ENCODE data around the gene RNF151. TPM values are rescaled to one million over a fixed set of nuclear protein-coding genes. Genes with fewer than 3 reads are reported as not detected.
A peak's percentile ranks its signal among the peaks of the same experiment; 100 is the strongest.
"Not testable (repeated sequence)": the region's sequence is repeated elsewhere in the genome, so short reads cannot be mapped to it uniquely, and the experiment has no call there.

Gene RNF151
- total RNA-seq, 1 experiment from 2014 or later: not detected

DNA sequence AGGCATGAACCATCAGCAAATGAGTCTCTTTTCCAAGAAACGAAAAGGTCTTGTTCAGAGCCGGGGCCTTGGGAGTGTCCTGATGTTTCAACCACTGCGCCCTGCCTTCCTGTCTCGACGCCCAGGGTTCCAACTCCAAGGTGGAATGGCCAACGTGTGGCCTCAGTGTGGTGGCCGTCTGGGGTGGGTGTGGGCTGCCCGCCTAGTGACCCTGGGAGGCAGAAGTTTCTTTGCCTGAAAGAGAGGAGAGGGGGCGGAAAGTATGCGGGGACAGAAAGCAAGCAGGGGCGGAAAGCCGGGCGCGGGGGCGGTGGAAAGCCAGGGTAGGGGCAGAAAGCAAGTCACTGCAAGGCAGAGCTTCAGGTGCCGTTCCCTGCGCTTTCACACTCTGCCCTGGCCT is 27.7 kb upstream of the RNF151 start:
- no peak for DNase-seq (ENCODE audit: low spot score)

DNA sequence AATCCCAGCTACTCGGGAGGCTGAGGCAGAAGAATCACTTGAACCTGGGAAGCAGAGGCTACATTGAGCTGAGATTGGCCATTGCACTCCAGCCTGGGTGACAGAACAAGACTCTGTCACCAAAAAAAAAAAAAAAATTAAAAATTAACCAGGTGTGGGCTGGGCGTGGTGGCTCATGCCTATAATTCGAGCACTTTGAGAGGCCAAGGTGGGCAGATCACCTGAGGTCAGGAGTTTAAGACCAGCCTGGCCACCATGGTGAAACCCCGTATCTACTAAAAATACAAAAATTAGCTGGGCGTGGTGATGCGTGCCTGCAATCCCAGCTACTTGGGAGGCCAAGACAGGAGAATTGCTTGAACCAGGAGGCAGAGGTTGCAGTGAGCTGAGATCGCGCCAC is 26.8 kb upstream of the RNF151 start:
- not testable (repeated sequence) for DNase-seq (ENCODE audit: low spot score)

DNA sequence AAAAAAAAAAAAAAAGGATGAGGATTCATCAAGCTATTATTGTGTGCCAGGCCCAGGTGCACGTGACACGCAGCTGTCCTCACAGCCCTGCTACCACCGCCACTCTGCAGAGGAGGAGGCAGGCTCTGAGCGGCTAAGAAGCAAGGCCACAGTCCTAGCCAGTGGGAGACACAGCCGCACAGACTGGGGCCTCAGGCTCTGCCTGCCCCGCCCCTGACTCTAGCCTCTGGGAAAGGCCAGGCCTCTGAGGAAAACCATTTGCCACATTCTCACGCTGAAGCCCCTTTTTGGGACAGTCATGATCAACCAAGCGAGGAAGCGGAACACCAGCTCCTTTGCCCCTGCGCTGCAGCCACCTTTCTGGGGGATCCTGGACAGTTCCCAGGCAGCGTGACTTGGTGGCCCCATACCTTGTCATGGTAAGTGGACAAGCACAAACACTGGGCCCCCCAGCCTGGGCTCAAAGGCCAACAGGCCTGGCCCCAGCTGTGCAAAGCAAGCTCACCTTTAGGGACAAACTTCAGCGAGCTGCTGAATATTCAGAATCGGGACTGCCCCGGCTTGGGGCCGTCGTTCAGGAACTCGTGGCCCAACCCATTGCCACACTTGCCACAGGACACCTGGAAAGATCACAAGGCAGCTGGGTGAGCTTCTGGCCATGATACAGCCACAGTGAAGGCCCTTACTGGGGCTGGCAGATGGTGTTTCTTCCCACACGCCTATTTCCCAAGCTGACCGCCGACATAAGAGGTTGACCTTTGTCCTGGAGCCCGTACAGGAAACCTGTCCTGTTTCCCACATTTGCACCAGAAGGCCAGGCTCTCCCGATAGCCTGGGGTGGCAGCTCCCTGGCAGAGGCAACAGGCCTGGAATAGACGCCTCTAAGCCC is 26.1 kb upstream of the RNF151 start:
- no peak for DNase-seq (ENCODE audit: low spot score)

DNA sequence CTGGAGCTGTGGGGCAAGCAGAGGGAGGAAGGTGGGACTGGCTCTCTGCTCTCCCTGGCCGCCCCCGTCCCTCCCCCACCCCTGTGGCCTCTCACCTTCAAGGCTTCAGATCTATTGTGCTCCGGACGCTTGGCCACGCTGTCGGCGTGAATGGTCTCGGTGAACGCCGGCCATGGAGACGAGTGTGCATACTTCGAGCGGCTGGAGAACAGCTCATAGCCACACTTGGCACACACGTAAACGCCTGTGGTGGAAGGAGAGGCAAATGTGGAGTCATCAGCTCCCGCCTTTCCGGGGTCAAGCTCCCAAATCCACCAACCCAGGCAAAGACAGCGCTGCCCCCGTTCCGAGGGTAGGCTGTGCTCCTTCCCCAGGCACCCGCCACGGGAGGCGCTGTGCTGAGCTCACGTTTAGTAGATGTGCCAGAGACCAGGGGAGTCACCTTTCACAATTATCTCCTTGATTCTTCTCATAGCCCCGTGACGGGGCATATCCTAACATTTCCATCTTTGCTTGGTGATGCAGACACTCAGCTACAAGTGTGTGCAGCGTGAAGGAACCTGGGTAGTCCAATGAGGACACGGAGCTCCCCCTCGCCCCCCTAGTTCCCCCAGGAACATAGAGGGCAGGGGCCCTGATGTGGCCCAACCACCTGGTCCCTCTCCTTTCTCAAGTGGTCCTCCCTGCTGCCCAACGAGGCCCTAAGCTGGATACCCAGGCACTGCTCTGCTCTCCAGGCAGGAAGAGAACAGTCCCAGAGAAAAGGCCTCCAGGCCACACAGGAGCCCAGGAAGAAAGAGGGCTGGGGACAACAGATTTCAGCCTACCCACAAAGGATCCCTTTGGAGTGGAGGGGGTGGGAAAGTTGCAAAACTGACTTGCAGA is 25.3 kb upstream of the RNF151 start:
- DNase-seq (ENCODE audit: low spot score): no peak

DNA sequence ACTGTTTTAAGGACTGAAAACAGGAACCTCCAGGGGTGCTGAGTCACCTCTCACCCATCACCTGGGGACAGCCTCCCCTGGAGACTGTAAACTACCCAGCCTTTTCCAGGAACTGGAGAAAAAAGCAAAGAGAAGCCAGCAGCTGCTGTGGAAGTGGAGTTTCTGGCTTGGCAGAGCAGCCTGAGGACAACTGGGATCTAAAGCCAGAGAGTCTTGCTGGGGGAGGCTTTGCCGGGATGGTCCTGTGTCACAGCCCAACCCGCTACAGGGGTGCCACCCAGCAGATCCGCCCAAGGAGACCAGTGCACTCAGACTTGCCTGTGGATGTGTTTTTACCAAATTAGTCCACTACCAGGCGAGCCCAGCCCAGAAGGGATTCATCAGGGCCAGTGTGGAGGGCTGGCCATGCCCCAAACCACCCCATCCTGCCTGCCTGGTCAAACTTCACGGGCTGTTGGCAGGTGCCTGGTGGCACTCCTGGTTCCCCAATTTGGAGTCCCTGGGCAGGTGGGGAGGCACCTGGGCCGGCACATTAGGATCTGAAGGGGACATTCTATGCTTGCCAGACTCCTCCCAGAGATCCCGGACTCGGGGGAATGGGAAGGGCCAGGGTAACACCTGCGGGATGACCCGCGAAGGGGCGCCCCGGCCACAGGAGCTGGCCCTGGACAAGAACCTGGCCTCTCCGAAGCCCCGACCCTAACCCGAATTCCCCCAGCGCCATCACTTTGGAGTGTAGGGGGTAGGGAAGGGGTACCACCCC is 24.4 kb upstream of the RNF151 start:
- no peak for DNase-seq (ENCODE audit: low spot score)

DNA sequence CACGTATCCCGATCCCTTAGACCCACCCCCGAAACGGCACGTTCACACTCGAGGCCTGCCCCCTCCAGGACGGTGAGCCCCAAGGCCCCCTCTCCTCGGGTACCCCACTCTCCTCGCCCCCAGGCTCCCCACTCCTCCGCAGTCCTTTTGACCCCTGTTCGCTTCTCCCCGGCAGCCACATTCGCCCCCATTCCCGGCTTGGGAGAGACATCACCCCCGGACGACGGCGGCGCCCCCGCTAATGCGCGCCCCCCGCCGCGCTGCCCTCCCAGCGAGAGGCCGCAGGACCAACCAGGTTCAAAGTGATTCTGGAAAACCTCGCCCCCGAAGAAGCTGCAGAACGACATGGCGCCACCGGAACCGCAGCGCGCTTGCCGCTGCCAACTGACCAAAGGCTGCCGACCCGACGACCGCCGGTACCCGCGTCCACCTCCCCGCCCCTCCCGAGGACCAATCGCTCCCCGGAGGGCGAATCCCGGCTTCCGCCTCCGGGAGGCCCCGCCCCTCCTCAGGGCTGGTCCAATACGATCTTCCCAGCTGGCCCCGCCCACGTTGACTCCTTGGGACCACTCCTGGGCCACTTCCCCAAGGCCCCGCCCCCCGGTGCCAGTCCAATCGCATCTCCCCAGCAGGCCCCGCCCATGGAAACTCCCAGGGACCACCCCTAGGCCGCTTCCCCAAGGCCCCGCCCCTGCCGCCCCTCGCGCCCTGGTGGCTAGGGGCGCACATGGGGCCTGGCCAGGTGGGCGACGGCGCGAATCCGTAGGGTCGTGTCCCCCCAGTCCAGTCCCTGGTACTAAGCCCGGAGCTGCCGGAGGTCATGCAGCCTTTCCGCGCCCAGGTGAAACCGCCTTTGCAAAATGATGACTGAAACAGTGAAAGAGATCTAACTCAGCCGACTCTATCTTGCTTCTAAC is 23.6 kb upstream of the RNF151 start, which contains the start of gene MSRB1:
TSS of gene MSRB1 (minus strand) at position 390 of the 917 bp plus-strand sequence. CDS start at position 347, 43 bp downstream.
- peak; percentile 97 for DNase-seq (ENCODE audit: low spot score)

DNA sequence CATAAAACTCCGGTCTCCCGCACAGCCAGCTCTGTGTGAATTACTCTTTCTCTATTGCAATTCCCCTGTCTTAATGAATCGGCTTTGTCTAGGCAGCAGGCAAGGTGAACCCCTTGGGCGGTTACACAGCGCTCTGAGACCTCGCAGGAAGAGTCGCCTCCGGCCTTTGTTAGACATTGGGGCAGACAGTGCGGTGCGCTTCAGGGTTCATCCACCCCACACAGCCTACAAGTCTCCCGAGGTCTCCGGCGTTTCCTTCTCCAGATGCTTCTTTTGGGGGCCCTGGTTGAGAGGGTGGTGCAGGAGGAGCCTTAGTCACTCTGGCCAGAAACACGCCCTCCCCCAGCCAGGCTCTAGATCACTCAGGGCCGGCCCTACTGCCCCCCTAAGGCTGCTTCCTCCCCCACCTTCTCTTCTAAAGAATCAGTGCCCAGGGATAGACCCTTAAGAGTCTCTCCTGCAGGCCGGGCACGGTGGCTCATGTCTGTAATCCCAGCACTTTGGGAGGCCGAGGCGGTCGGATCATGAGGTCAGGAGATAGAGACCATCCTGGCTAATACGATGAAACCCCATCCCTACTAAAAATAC is 21.9 kb upstream of the RNF151 start:
- DNase-seq (ENCODE audit: low spot score): no peak

DNA sequence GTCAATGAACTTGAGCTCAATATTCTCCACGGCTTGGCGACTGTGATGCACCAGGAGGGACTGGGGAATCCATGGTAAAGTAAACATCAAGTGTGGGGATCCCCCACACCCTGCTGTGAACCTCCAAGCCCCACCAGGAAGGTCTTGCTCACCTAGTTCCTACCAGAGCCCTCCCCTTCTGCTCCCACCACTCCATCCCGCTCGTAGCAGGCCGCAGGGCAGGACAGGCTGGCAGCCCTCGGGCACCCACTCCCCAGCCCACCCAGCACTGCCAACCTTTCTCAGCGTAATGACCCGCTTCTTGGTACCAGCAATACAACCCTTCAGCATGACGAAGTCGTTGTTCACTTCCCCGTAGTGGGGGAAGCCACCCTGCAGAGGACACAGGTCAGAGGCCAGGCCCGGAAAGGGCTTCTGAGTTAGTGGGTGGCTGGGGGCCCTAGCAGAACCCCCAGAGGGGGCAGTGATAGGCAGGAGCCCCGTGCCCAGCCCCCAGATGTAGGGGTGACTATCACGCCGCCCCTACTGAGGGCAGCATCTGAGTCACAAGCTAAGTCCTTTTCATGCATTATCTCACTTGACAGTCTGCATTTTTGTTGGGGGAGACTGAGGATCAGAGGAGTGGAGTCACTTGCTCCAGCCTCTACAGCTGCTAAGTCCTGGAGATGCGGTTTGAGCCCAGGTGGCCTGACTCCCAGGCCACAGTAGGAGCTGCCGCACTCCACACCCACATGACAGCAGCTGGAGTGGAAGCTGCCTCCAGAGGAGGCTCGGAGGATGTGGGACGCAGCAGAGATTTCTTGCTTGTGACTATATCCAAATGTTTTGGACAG is 20.9 kb upstream of the RNF151 start:
- DNase-seq (ENCODE audit: low spot score): no peak

DNA sequence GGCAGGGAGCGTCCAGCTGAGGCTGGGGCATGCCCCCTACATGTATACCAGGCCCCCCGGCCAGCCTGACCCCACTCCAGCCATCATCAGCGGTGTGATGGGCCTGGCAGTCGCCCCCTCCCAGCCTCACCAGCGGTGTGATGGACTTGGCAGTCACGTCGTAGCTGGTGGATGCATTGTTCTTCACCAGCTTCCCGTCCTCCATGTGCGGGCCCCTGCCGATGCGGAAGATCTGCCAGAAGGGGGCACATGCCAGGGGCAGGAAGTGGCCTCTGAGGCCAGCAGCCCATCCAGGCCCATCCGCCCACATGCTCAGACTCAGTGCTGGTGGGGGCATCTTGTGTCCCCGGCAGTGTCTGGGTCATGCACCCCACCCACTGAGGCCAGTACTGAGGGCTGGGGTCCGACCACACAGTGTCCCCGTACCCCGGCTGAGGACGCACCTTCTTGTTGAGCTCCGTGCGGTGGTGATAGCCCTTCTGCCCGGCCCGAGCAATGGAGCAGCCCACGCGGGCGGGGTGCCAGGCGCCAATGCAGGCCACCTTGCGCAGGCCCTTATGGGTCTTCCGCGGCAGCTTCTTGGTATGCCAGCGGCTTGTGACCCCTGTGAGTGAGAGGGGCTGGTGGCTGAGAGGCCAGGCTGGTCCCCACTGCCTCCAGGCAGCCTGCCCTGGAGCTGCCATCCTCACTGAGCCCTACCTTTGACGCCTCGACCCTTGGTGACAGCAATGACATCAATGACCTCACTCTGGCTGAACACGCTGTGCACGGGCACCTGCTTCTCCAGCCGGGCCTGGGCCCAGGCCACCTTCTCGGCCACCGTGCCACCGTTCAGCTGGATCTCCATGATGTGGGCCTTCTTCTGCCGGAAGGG is 19.9 kb upstream of the RNF151 start:
- DNase-seq (ENCODE audit: low spot score): no peak

DNA sequence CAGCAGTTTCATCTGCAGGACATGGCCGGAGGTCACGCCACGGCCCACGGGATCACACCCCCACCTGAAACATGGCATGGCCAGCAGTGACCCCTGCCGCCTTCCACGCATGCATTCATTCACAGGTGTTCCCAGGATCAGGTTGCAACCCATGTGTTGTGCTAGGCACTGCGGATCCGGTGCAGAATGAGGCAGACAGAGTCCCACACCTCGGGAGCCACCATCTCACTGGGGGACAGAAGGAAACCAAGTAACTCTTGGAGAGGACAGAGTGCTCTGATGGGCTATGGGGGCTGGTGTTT is 19.3 kb upstream of the RNF151 start:
- DNase-seq (ENCODE audit: low spot score): no peak

DNA sequence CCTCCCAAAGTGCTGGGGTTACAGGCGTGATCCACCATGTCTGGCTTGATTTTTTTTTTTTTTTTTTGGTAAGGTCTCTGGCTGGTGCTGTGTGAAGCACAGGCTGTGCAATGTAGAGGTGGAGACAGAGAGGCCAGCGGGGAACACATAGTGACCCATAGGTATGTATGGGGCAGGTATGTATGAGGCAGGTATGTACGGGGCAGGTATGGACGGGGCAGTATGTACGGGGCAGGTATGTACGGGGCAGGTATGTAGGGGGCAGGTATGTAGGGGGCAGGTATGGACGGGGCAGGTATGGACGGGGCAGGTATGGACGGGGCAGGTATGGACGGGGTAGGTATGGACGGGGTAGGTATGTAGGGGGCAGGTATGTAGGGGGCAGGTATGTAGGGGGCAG is 17.1 kb upstream of the RNF151 start:
- DNase-seq (ENCODE audit: low spot score): no peak

DNA sequence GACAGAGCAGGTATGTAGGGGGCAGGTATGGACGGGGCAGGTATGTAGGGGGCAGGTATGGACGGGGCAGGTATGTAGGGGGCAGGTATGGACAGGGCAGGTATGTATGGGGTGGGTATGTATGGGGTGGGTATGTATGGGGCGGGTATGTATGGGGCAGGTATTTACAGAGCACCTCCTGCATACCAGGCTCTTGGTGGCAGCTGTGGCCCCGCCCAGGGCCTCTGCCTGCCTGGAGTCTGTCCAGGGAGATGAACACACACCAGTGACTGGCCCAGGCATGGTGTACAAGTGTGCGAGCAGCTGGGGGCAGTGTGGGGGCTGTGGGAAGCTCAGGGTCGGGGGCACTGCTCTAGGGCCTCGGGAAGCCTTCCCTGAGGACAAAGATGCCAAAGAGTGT is 16.6 kb upstream of the RNF151 start:
- DNase-seq (ENCODE audit: low spot score): no peak

DNA sequence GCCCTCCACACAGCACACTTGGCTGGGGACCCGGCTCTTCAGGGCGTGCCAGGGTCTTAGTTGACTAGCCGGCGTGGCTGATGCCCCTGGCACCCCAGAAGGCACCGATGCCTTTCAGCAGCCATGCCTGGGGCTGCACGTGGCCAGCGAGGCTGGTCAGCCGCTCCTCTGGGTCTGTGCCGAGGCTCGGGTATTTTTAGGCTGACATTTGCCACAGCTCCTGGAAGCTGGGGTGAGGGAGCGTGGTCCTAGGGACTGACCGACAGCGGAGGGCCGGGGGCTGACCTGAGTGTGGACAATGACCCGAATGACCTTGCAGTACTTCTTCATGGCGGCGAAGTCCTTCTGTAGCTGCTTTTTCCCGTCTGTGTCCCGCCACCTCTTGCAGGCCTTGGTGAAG is 16.1 kb upstream of the RNF151 start:
- no peak for DNase-seq (ENCODE audit: low spot score)

DNA sequence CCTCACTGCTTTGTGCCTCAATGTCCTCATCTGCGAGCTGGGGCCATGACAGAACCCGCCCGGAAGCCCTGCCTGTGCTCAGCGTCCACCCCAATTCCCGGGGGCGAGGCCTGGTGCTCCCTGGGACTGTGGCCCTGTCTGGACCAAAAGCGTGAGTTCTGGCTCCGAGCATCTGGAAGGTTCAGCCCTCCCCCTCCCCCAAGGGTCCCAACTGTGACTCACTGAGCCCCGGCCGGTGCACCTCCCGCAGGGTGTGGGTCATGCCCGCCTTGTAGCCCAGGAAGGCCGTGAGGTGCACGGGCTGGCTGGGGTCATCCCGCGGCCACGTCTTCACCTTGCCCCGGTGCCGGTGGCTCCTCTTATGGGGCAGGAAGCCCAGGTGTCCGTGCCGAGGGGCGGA is 12.9 kb upstream of the RNF151 start:
- no peak for DNase-seq (ENCODE audit: low spot score)

DNA sequence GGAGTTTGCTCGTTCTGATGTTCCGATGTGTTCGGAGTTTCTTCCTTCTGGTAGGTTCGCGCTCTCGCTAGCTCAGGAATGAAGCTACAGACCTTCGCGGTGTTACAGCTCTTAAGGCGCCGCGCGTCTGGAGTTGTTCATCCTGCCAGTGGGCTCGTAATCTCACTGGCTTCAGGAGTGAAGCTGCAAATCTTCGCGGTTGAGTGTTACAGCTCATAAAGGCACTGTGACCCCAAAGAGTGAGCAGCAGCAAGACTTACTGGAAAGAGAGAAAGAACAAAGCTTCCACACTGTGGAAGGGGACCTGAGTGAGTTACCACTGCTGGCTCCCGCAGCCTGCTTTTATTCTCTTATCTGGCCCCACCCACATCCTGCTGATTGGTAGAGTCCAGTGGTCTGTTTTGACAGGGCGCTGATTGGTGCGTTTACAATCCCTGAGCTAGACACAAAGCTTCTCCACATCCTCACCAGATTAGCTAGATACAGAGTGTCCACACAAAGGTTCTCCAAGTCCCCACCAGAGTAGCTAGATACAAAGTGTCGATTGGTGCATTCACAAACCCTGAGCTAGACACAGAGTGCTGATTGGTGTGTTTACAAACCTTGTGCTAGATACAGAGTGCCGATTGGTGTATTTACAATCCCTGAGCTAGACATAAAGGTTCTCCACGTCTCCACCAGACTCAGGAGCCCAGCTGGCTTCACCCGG is 9.1 kb upstream of the RNF151 start:
- not testable (repeated sequence) for DNase-seq (ENCODE audit: low spot score)

DNA sequence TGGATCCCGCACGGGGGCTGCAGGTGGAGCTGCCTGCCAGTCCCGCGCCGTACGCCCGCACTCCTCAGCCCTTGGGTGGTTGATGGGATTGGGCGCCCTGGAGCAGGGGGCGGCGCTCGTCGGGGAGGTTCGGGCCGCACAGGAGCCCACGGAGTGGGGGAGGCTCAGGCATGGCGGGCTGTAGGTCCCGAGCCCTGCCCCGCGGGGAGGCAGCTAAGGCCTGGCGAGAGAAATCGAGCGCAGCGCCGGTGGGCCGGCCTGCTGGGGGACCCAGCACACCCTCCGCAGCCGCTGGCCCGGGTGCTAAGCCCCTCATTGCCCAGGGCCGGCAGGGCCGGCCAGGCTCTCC is 8.5 kb upstream of the RNF151 start:
- DNase-seq (ENCODE audit: low spot score): not testable (repeated sequence)

DNA sequence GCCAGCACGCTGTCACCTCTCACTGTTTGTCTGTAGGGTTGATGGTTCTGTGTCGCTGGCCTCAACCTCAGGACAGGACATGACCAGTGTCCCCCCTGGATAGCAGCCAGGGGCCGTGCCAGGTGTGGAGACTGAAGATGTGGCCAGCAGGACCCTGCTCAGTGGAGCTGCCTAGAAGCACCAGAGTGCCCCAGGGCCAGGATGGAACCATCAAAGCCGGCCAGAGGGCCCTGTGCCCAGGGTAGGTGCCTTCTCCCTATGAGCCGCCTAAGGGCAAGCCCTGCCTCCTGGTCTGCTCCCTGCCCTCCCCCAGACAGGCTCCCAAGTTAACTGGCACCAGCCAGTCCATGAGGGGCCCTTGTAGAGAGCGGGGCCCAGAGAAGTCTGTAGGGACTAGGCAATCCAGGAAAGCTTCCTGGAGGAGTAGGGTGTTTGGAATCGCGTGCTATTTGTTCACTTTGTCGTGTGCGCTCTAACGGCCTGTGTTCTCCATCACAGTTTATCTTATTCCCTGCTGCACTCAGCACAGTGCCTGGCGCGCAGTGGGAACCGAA is 7.9 kb upstream of the RNF151 start:
- no peak for DNase-seq (ENCODE audit: low spot score)

Data from A172 (cell line).